SU-DHL-6 (cell line): ENCODE results near the gene MAFF.

Experiments
- EZH2phosphoT487 ChIP-seq: fragments of 200-600 bp; sonication (generic), shearing (Covaris generic); conservative IDR thresholded peaks from 2 replicates; pipeline ENCODE4 v1.6.1; 2018; ENCODE audit warnings: mild to moderate bottlenecking, antibody characterized with exemption, low read length, moderate library complexity, mixed read lengths
- TF ChIP-seq, protein P1 (sequence below): fragments of 200-600 bp; sonication (generic); IDR thresholded peaks from one replicate; pipeline ENCODE4 v1.5.1; 2017; ENCODE audit warnings: antibody characterized with exemption, mild to moderate bottlenecking, low read length, moderate library complexity; ENCODE audit not compliant: insufficient read depth, poor library complexity, severe bottlenecking

DNA sequence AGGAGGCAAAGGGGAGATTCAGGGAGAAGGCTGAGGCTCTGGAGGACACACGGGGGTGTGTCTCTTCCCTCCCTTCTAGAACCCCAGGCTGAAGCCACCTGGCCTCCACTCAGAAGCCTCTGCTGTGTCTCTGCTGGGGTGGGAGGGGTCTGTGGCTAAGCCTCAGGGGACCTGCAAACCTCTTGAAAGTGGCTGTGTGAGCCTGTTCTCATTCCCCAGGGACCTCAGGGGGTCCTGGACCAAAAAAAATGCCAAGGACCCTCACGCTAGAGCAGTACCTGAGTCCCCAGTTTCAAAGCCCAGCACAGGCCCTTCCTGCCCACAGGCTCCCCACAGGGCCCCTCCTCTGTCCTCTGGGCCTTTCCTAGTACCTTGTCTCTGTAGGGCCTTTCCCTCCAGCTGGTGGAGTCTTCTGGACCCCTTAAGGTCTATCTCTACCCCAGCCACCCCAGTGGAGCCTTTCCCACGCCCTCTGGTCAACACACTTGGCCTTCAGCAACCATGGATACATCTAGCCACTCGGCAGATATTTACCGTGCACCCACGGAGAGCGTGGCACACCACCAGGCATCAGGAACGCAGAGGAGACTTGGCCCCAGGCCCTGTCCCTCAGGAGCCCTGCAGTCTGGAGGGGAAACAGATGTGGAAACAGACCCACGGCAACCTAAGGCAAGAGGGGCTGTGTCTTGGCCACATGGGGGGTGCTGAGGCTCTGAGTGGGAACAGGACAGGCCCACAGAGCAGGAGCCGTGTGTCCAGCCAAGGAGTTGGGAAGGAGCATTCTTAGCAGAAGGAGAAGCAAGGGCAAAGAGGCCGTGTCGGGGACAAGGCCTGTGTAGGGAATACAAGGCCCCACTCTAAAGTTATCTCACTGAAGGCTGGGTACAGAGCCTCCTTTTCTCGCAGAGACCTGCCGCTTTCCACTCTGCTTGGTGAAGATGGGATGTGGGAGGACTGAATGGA, 38.6 kb upstream of the MAFF start:
- TF ChIP-seq, protein P1, sequence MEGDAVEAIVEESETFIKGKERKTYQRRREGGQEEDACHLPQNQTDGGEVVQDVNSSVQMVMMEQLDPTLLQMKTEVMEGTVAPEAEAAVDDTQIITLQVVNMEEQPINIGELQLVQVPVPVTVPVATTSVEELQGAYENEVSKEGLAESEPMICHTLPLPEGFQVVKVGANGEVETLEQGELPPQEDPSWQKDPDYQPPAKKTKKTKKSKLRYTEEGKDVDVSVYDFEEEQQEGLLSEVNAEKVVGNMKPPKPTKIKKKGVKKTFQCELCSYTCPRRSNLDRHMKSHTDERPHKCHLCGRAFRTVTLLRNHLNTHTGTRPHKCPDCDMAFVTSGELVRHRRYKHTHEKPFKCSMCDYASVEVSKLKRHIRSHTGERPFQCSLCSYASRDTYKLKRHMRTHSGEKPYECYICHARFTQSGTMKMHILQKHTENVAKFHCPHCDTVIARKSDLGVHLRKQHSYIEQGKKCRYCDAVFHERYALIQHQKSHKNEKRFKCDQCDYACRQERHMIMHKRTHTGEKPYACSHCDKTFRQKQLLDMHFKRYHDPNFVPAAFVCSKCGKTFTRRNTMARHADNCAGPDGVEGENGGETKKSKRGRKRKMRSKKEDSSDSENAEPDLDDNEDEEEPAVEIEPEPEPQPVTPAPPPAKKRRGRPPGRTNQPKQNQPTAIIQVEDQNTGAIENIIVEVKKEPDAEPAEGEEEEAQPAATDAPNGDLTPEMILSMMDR = no peak
- TF ChIP-seq EZH2phosphoT487 = no peak
